Measurements from ENCODE around the gene KPNA6.

- no peak for TF ChIP-seq CTCF (IDR thresholded peaks at IDR 0.05; ENCODE audit: insufficient read depth, low read length, poor library complexity, severe bottlenecking)
- no peak for TF ChIP-seq EZH2phosphoT487 (conservative IDR thresholded peaks at IDR 0.05; ENCODE audit: low read length)
These were observed 116.4 kb downstream of the KPNA6 start for GRCh38 chr1:32224285-32224684.

All from SU-DHL-6 (cell line).